ENCODE data around the gene GJB2.

GJB2 gene

DNA sequence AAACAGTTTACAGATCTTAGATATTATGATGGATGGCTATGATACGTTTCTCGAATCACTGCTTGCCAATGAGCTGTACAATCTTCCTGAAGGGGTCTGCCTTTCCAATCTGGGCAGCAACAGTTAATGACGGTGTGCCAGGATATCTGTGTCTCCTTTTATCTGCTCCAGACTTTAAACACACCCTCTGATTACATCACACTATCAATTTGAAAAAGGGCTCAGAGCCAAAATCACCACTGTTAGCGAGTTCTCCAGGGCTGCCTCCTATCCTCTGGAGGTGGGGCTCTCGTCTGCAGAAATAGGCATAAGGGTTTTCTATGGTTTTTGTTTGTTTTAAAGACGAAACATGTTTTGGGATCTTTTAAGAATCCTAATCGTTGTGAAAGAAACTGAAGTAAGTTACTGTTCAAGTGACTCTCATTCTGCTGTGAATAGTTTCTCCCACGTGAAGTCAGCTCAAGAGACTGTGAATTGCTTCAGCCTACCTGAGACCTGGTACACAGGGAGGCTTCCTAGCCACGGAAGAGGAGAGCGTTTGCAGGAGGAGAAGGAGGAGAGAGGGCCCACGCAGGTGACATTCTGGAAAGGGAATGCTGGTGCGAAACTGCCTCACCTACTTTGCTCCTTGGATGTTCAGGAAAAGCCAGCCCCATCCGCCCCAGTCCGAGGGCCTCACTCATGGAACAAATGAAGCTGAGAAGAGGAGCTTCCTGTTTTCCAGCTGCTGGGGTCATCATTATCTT lies 16.7 kb downstream of the GJB2 start:
- TF ChIP-seq, protein P1, sequence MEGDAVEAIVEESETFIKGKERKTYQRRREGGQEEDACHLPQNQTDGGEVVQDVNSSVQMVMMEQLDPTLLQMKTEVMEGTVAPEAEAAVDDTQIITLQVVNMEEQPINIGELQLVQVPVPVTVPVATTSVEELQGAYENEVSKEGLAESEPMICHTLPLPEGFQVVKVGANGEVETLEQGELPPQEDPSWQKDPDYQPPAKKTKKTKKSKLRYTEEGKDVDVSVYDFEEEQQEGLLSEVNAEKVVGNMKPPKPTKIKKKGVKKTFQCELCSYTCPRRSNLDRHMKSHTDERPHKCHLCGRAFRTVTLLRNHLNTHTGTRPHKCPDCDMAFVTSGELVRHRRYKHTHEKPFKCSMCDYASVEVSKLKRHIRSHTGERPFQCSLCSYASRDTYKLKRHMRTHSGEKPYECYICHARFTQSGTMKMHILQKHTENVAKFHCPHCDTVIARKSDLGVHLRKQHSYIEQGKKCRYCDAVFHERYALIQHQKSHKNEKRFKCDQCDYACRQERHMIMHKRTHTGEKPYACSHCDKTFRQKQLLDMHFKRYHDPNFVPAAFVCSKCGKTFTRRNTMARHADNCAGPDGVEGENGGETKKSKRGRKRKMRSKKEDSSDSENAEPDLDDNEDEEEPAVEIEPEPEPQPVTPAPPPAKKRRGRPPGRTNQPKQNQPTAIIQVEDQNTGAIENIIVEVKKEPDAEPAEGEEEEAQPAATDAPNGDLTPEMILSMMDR (IDR thresholded peaks at IDR 0.05; ENCODE audit: borderline replicate concordance, insufficient read depth, low read depth, low read length): no peak
- H3K4me3 ChIP-seq (ENCODE audit: low read depth, low read length): no peak overlapping the region

DNA sequence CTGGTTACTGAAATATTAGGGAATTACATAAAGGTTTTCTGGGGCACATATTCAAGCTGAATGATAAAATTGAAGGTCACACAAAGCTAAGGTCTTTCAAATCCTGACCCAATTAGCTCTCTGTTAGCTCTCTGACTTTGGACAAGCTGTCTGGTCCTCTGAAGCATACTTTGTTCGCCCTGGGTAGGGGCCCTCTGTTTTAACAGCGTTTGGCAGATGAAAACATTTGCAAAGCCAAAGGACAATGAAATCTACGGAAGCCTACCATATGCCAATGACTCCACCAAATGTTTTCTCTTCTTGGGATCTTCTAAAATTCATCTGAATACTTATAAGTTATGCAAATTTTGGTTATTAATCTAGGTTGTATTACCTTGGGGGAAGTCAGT lies 17.3 kb downstream of the GJB2 start:
- TF ChIP-seq, protein P1 (IDR thresholded peaks at IDR 0.05; ENCODE audit: borderline replicate concordance, insufficient read depth, low read depth, low read length): no peak
- no peak overlapping the region for H3K4me3 ChIP-seq (ENCODE audit: low read depth, low read length)

DNA sequence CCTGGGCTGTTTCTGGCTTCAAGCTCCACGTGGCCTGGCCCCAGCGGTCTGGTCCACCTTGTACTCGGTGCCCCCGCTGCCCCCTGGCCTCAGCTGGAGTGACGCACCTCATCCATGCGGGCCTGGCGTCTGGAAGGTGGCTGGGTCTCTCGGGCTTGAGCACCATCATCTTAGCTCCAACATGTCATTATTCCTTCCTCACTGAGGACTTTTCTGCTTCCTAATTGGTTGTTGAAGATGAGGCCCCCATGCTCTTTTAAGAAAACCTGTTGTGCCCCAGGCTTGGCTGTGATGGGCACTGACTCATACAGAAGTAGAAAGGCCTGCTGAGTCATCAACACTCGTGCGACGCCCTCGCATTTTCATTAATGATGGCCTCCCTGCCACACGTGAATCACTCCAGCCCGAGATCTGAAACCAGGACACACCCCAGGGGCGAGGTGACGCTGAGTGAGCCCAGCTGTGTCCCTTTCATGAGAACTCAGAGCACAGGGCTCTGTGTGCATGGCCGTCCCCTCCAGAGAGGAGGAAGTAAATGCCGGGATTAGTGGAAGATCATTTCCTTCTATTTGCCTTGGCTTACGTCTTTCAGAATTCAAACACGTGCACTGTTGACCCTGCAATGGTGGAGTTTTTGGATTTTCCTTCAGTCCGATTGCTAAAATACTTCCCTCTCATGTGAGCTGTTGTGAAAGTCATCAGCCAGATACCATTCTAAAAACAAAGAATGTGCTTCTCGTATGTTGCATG lies 17.9 kb downstream of the GJB2 start:
- H3K4me3 ChIP-seq (ENCODE audit: low read depth, low read length): no peak overlapping the region
- TF ChIP-seq, protein P1 (IDR thresholded peaks at IDR 0.05; ENCODE audit: borderline replicate concordance, insufficient read depth, low read depth, low read length): no peak

DNA sequence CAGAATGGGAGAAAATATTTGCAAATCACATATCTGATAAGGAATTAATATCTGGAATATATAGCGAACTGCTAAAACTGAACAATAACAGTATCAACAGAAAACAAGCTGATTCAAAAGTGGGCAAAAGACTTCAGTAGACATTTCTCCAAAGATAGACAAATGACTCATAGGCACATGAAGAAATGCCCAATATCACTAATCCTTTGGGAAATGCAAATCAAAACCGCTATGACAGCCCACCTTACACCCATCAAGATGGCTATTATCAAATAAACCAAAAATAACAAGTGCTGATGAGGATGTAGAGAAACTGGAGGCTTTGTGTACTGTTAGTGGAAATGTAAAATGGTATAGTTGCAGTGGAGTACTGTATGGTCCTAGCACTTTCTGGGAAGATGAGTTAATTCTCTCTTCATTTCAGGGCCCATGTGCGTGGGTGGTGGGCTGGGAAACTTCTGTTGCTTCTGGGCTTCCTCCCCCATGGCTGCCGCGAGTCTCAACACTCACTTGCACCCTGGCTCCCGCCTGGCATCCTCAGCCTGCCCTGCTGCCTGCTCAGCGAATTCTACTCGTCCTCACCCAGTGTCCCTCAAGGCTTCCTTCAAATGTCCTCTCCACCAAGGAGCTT lies 19.5 kb downstream of the GJB2 start:
- TF ChIP-seq, protein P1 (IDR thresholded peaks at IDR 0.05; ENCODE audit: borderline replicate concordance, insufficient read depth, low read depth, low read length): no peak
- H3K4me3 ChIP-seq (ENCODE audit: low read depth, low read length): no peak overlapping the region

DNA sequence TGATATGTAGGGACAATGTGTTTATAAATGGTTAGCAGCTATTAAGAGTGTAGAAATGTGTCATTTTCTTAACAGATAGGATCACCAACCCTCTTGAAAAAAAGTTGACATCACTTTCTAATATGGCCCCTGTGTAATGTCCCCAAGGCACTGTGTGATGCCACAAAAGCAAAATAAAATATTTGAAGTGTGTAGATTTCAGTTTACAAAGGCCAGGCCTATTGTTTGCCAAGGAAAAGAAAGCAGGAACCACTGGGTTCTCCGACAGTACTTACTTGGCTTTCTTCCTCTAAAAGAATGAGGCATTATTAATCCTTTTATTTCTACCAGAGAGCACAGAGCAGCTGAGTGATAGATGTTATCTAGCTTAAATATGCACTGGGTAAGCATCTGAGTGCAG lies 21.4 kb downstream of the GJB2 start:
- no peak overlapping the region for H3K4me3 ChIP-seq (ENCODE audit: low read depth, low read length)
- TF ChIP-seq, protein P1 (IDR thresholded peaks at IDR 0.05; ENCODE audit: borderline replicate concordance, insufficient read depth, low read depth, low read length): no peak

DNA sequence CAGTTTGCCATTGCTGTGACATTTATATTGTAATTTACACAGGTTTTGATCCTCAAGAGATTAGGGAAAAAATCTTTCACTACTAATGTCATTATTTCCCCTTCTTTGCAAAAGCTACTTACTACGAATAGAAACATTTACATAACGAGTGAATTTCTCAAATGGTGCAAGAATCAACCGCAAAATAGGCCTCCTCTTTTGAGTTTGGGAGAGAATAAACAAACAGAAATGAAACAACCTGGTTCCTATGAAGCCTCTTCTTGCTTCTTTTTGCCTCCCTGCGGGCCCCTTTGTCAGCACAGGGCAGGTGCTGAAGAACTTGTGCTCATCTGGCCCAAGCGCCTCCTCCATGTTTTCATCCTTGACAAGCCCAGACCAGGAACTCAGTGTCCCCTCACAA lies 21.8 kb downstream of the GJB2 start:
- no peak overlapping the region for H3K4me3 ChIP-seq (ENCODE audit: low read depth, low read length)
- TF ChIP-seq, protein P1 (IDR thresholded peaks at IDR 0.05; ENCODE audit: borderline replicate concordance, insufficient read depth, low read depth, low read length): no peak
